ENCODE measurements around the gene ITGA3. TPM values are rescaled to one million over a fixed set of nuclear protein-coding genes. Genes with fewer than 3 reads are reported as not detected.

The ITGA3 gene
- polyA plus RNA-seq, 1 experiment: 39.9 TPM

GRCh38 chr17:50100480-50100883 is 44.6 kb downstream of the ITGA3 start:
- DNase-seq (ENCODE audit: low read depth, low spot score): no peak
- no peaks in the 10 kb centered on the region for H3K27me3 ChIP-seq (ENCODE audit: control insufficient read depth, insufficient read depth, low read length)
- peak overlapping the region; percentile 47 for H3K27ac ChIP-seq (ENCODE audit: low read depth, low read length)
- no peak overlapping the region for H3K4me3 ChIP-seq (ENCODE audit: low read depth, low read length)
- TF ChIP-seq, protein P1, sequence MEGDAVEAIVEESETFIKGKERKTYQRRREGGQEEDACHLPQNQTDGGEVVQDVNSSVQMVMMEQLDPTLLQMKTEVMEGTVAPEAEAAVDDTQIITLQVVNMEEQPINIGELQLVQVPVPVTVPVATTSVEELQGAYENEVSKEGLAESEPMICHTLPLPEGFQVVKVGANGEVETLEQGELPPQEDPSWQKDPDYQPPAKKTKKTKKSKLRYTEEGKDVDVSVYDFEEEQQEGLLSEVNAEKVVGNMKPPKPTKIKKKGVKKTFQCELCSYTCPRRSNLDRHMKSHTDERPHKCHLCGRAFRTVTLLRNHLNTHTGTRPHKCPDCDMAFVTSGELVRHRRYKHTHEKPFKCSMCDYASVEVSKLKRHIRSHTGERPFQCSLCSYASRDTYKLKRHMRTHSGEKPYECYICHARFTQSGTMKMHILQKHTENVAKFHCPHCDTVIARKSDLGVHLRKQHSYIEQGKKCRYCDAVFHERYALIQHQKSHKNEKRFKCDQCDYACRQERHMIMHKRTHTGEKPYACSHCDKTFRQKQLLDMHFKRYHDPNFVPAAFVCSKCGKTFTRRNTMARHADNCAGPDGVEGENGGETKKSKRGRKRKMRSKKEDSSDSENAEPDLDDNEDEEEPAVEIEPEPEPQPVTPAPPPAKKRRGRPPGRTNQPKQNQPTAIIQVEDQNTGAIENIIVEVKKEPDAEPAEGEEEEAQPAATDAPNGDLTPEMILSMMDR (IDR thresholded peaks at IDR 0.05; ENCODE audit: low read depth, low read length): no peak
- ChIA-PET CTCF (interaction anchor here (0.7 to 0.8 kb wide), 2 partner anchors 9 to 197 kb away, joined by 3 read pairs; no protein-coding TSS in a partner anchor), POLR2A (no interaction called here)
- no peaks in the 10 kb centered on the region for H3K9me3 ChIP-seq (ENCODE audit: control insufficient read depth, insufficient read depth, low read length)

- ChIA-PET POLR2A (interaction anchor here (0.5 to 0.6 kb wide), 2 partner anchors 29 to 111 kb away, joined by 3 to 9 read pairs; partner anchors contain the start of gene SAMD14), CTCF (interaction anchor here (0.7 to 0.8 kb wide), 2 partner anchors 9 to 197 kb away, joined by 3 read pairs; no protein-coding TSS in a partner anchor)
- Histone ChIP-seq H3K27ac (ENCODE audit: low read depth, low read length) (no peak overlapping the region), H3K27me3 (ENCODE audit: control insufficient read depth, insufficient read depth, low read length) (no peaks in the 10 kb centered on the region), H3K4me3 (ENCODE audit: low read depth, low read length) (no peak overlapping the region), H3K9me3 (ENCODE audit: control insufficient read depth, insufficient read depth, low read length) (no peaks in the 10 kb centered on the region)
- TF ChIP-seq, protein P1 (IDR thresholded peaks at IDR 0.05; ENCODE audit: low read depth, low read length): no peak
- no peak for DNase-seq (ENCODE audit: low read depth, low spot score)
These were observed 45.0 kb downstream of the ITGA3 start for GRCh38 chr17:50100921-50101345.

GRCh38 chr17:50101346-50102163 is 45.6 kb downstream of the ITGA3 start:
- DNase-seq (ENCODE audit: low read depth, low spot score): no peak
- ChIA-PET POLR2A (interaction anchor here (0.5 to 0.6 kb wide), 2 partner anchors 28 to 112 kb away, joined by 3 to 9 read pairs; partner anchors contain the start of gene SAMD14), CTCF (interaction anchor here (0.8 kb wide), 1 partner anchor 10 kb away, joined by 3 read pairs; no protein-coding TSS in a partner anchor)
- Histone ChIP-seq H3K27me3 (ENCODE audit: control insufficient read depth, insufficient read depth, low read length) (no peaks in the 10 kb centered on the region), H3K27ac (ENCODE audit: low read depth, low read length) (no peak overlapping the region), H3K4me3 (ENCODE audit: low read depth, low read length) (no peak overlapping the region), H3K9me3 (ENCODE audit: control insufficient read depth, insufficient read depth, low read length) (no peaks in the 10 kb centered on the region)
- TF ChIP-seq, protein P1 (IDR thresholded peaks at IDR 0.05; ENCODE audit: low read depth, low read length): no peak

- TF ChIP-seq, protein P1 (IDR thresholded peaks at IDR 0.05; ENCODE audit: low read depth, low read length): no peak
- Histone ChIP-seq H3K9me3 (ENCODE audit: control insufficient read depth, insufficient read depth, low read length) (no peaks in the 10 kb centered on the region), H3K4me3 (ENCODE audit: low read depth, low read length) (no peak overlapping the region), H3K27ac (ENCODE audit: low read depth, low read length) (no peak overlapping the region), H3K27me3 (ENCODE audit: control insufficient read depth, insufficient read depth, low read length) (no peaks in the 10 kb centered on the region)
- CTCF ChIA-PET: interaction anchor here (1.5 to 1.8 kb wide), 2 partner anchors 8 to 12 kb away, joined by 5 to 17 read pairs; no protein-coding TSS in a partner anchor
- POLR2A ChIA-PET: interaction anchor here (0.5 kb wide), 1 partner anchor 87 kb away, joined by 3 read pairs; no protein-coding TSS in a partner anchor
- no peak for DNase-seq (ENCODE audit: low read depth, low spot score)
These were observed 46.5 kb downstream of the ITGA3 start for GRCh38 chr17:50102164-50102991.
